Neural cell (in vitro differentiated cells): ENCODE measurements around the gene TAX1BP3. TPM values are rescaled to one million over a fixed set of nuclear protein-coding genes. Genes with fewer than 3 reads are reported as not detected.

Experiments used
- H2AFZ ChIP-seq: fragments of 200-600, 300-800 bp; sonication (generic), shearing (Covaris generic); 2 replicates; pipeline ENCODE4 v1.6.0; 2014; ENCODE audit warnings: low read depth, mild to moderate bottlenecking, antibody characterized with exemption, low read length, moderate library complexity
- H3F3A ChIP-seq: fragments of 200-600 bp; shearing (Covaris generic); 2 replicates; pipeline ENCODE4 v1.6.1; 2016; ENCODE audit warnings: mild to moderate bottlenecking, moderate library complexity, mixed read lengths, antibody characterized with exemption, low read length; ENCODE audit not compliant: insufficient read depth, poor library complexity, severe bottlenecking
- H3K27ac ChIP-seq: fragments of 200-600, 300-800 bp; sonication (generic), shearing (Covaris generic); 2 replicates; pipeline ENCODE4 v1.5.1; 2014; ENCODE audit warnings: mild to moderate bottlenecking, low read length, moderate library complexity
- H3K27me3 ChIP-seq: fragments of 300-800, 200-600 bp; sonication (generic), shearing (Covaris generic); 2 replicates; pipeline ENCODE4 v1.6.0; 2014; ENCODE audit warnings: mild to moderate bottlenecking, low read depth, low read length, moderate library complexity; ENCODE audit not compliant: insufficient read depth
- H3K36me3 ChIP-seq: fragments of 300-800, 200-600 bp; sonication (generic), shearing (Covaris generic); 2 replicates; pipeline ENCODE4 v1.5.1; 2014; ENCODE audit warnings: mild to moderate bottlenecking, antibody characterized with exemption, low read length, moderate library complexity; ENCODE audit not compliant: insufficient read depth
- H3K4me2 ChIP-seq: fragments of 300-800, 200-600 bp; sonication (generic), shearing (Covaris generic); 2 replicates; pipeline ENCODE4 v1.6.0; 2014; ENCODE audit warnings: mild to moderate bottlenecking, low read length
- H3K4me3 ChIP-seq: fragments of 300-800, 200-600 bp; sonication (generic), shearing (Covaris generic); 2 replicates; pipeline ENCODE4 v1.5.1; 2014; ENCODE audit warnings: mild to moderate bottlenecking, low read length, moderate library complexity
- H3K79me2 ChIP-seq: fragments of 200-600 bp; shearing (Covaris generic); replicated peaks from 2 replicates; pipeline ENCODE4 v1.6.0; 2014; ENCODE audit warnings: mild to moderate bottlenecking, low read length, moderate library complexity; ENCODE audit not compliant: insufficient read depth
- H3K9ac ChIP-seq: fragments of 300-800, 200-600 bp; sonication (generic), shearing (Covaris generic); 2 replicates; pipeline ENCODE4 v1.6.1; 2016; ENCODE audit warnings: mild to moderate bottlenecking, low read length, mixed read lengths
- H3K9me2 ChIP-seq: fragments of 200-600 bp; shearing (Covaris generic); 2 replicates; pipeline ENCODE4 v1.6.1; 2016; ENCODE audit warnings: mild to moderate bottlenecking, low read length, mixed read lengths; ENCODE audit not compliant: insufficient read depth
- H3K9me3 ChIP-seq: fragments of 200-600, 300-800 bp; sonication (generic), shearing (Covaris generic); 2 replicates; pipeline ENCODE4 v1.6.1; 2016; ENCODE audit warnings: mild to moderate bottlenecking, mixed run types, low read length, moderate library complexity, mixed read lengths
- H4K20me1 ChIP-seq: fragments of 200-600 bp; shearing (Covaris generic); 2 replicates; pipeline ENCODE4 v1.6.1; 2016; ENCODE audit warnings: mild to moderate bottlenecking, mixed run types; ENCODE audit not compliant: insufficient read depth
- EP300 ChIP-seq: fragments of 450-650 bp; conservative IDR thresholded peaks from 2 replicates; pipeline ENCODE4 v1.6.1; 2014; ENCODE audit warnings: antibody characterized with exemption, mild to moderate bottlenecking, moderate library complexity; ENCODE audit not compliant: poor library complexity, severe bottlenecking
- EZH2 ChIP-seq: fragments of 200-600, 300-800 bp; shearing (Covaris generic), sonication (generic); IDR thresholded peaks from 2 replicates; pipeline ENCODE4 v1.6.1; 2014; ENCODE audit warnings: antibody characterized with exemption, low read length, borderline replicate concordance, mild to moderate bottlenecking; ENCODE audit not compliant: insufficient read depth, poor library complexity, severe bottlenecking
- MXI1 ChIP-seq: fragments of 450-650 bp; conservative IDR thresholded peaks from 2 replicates; pipeline ENCODE4 v1.6.1; 2014; ENCODE audit warnings: antibody characterized with exemption, mild to moderate bottlenecking; ENCODE audit not compliant: poor library complexity, severe bottlenecking
- POLR2AphosphoS5 ChIP-seq: IDR thresholded peaks from 2 replicates; pipeline ENCODE4 v1.6.1; 2012
- RAD21 ChIP-seq: fragments of 450-650 bp; conservative IDR thresholded peaks from 2 replicates; pipeline ENCODE4 v1.6.1; 2014; ENCODE audit warnings: antibody characterized with exemption, mild to moderate bottlenecking, moderate library complexity
- SMC3 ChIP-seq: fragments of 450-650 bp; conservative IDR thresholded peaks from 2 replicates; pipeline ENCODE4 v1.6.1; 2014; ENCODE audit warnings: antibody characterized with exemption, mild to moderate bottlenecking, moderate library complexity; ENCODE audit not compliant: poor library complexity
- TAF1 ChIP-seq: IDR thresholded peaks from 2 replicates; pipeline ENCODE4 v1.6.1; 2012; ENCODE audit warnings: low read depth
- polyA plus RNA-seq: library from polyadenylated mRNA; depleted of rRNA; stranded (reverse); fragments of >200 nt; gene quantifications from 2 replicates; pipeline ENCODE4 v1.2.3, GENCODE V29; 2014
- TF ChIP-seq, protein P1 (sequence below): fragments of 450-650 bp; IDR thresholded peaks from 2 replicates; pipeline ENCODE4 v1.5.1; 2014; ENCODE audit warnings: antibody characterized with exemption, mild to moderate bottlenecking, moderate library complexity; ENCODE audit not compliant: poor library complexity, severe bottlenecking
- TF ChIP-seq, protein P2 (sequence below): IDR thresholded peaks from 2 replicates; pipeline ENCODE4 v1.6.1; 2012; ENCODE audit warnings: borderline replicate concordance

The TAX1BP3 gene
- polyA plus RNA-seq, 1 donor from 2014 or later = 79.2 TPM

DNA sequence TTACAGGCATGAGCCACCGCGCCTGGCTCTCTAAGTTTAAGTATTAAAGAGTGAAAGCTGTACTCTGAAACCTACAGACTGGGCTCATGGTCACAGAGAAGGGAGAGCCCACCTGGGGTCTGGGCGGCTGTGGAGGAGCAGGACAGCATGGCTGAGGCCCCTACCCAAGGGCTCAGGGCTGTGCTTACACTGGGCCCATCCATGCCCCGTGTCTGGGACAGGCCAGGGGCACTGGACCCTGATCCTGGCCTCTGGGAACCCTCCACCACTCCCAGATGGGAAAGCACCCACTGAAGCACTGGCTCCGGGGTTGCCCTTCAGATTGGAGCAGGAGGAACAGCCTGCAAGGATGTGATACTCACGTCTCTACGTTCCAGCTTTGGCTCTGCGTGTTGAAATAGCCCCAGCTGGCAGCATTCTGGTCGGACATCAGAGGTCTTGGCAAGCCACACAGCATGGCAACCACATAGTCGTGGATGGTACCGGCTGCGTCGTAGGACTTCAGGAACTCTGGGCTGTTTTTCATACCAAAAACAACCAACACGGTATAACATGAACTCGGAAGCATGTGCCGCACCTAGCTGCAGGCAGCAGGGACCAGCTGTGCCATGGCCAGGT, 45.3 kb downstream of the TAX1BP3 start:
- Histone ChIP-seq H3F3A (no peaks in the 10 kb centered on the region), H4K20me1 (no peaks in the 10 kb centered on the region), H2AFZ (no peak overlapping the region), H3K36me3 (no peaks in the 10 kb centered on the region), H3K27me3 (no peaks in the 10 kb centered on the region), H3K79me2 (no peaks in the 10 kb centered on the region), H3K4me2 (no peak overlapping the region), H3K27ac (no peak overlapping the region), H3K9ac (no peak overlapping the region), H3K9me2 (no peaks in the 10 kb centered on the region), H3K4me3 (no peak overlapping the region), H3K9me3 (no peaks in the 10 kb centered on the region)
- TF ChIP-seq RAD21 (no peak), EP300 (no peak), TAF1 (no peak), POLR2AphosphoS5 (no peak), MXI1 (no peak), SMC3 (no peak), EZH2 (no peak)
- TF ChIP-seq, protein P1, sequence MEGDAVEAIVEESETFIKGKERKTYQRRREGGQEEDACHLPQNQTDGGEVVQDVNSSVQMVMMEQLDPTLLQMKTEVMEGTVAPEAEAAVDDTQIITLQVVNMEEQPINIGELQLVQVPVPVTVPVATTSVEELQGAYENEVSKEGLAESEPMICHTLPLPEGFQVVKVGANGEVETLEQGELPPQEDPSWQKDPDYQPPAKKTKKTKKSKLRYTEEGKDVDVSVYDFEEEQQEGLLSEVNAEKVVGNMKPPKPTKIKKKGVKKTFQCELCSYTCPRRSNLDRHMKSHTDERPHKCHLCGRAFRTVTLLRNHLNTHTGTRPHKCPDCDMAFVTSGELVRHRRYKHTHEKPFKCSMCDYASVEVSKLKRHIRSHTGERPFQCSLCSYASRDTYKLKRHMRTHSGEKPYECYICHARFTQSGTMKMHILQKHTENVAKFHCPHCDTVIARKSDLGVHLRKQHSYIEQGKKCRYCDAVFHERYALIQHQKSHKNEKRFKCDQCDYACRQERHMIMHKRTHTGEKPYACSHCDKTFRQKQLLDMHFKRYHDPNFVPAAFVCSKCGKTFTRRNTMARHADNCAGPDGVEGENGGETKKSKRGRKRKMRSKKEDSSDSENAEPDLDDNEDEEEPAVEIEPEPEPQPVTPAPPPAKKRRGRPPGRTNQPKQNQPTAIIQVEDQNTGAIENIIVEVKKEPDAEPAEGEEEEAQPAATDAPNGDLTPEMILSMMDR = no peak
- TF ChIP-seq, protein P2, sequence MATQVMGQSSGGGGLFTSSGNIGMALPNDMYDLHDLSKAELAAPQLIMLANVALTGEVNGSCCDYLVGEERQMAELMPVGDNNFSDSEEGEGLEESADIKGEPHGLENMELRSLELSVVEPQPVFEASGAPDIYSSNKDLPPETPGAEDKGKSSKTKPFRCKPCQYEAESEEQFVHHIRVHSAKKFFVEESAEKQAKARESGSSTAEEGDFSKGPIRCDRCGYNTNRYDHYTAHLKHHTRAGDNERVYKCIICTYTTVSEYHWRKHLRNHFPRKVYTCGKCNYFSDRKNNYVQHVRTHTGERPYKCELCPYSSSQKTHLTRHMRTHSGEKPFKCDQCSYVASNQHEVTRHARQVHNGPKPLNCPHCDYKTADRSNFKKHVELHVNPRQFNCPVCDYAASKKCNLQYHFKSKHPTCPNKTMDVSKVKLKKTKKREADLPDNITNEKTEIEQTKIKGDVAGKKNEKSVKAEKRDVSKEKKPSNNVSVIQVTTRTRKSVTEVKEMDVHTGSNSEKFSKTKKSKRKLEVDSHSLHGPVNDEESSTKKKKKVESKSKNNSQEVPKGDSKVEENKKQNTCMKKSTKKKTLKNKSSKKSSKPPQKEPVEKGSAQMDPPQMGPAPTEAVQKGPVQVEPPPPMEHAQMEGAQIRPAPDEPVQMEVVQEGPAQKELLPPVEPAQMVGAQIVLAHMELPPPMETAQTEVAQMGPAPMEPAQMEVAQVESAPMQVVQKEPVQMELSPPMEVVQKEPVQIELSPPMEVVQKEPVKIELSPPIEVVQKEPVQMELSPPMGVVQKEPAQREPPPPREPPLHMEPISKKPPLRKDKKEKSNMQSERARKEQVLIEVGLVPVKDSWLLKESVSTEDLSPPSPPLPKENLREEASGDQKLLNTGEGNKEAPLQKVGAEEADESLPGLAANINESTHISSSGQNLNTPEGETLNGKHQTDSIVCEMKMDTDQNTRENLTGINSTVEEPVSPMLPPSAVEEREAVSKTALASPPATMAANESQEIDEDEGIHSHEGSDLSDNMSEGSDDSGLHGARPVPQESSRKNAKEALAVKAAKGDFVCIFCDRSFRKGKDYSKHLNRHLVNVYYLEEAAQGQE = no peak

DNA sequence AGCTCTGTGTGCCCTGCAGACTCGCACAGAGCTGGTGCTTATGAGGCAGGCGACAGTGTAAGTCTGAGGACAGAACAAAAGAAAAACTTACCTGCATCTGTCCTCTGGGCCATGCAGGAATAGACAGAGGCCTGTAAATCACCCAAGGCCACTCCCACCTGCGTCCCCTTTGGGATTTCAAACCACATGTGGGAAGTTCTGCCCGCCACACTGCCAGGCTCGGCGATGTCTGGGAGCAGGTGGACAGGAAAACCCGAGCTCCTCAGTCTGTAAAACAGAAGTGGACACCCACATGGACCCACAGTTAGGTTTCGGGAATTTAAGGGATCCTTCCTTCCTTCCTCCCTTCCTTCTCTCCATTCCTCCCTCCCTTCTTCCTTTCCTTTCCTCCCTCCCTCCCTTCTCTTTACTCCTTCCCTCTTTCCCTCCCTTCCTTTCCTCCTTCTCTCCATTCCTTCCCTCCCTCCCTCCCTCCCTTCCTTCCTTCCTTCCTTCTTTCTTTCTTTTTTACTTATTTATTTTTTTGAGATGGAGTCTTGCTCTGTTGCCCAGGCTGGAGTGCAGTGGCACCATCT, 47.1 kb downstream of the TAX1BP3 start:
- H3K4me2 ChIP-seq = no peak overlapping the region
- H2AFZ ChIP-seq = no peak overlapping the region
- H3K9ac ChIP-seq = no peak overlapping the region
- H3K9me3 ChIP-seq = peaks cover 3% of the 10 kb centered on the region
- H3F3A ChIP-seq = no peaks in the 10 kb centered on the region
- no peaks in the 10 kb centered on the region for H3K9me2 ChIP-seq
- H3K36me3 ChIP-seq = peaks cover 10% of the 10 kb centered on the region
- H3K4me3 ChIP-seq = no peak overlapping the region
- H4K20me1 ChIP-seq = no peaks in the 10 kb centered on the region
- no peak for TF ChIP-seq RAD21
- no peak for TF ChIP-seq POLR2AphosphoS5
- TF ChIP-seq, protein P1 = no peak
- TF ChIP-seq, protein P2 = no peak
- TF ChIP-seq EZH2 = no peak
- TF ChIP-seq SMC3 = no peak
- no peak for TF ChIP-seq TAF1
- no peak for TF ChIP-seq MXI1
- TF ChIP-seq EP300 = no peak
- H3K27me3 ChIP-seq = no peaks in the 10 kb centered on the region
- H3K79me2 ChIP-seq = no peaks in the 10 kb centered on the region
- no peak overlapping the region for H3K27ac ChIP-seq
